ENCODE results near the gene KAT8.

The KAT8 gene

GRCh38 chr16:31129568-31130335 is 12.3 kb downstream of the KAT8 start:
- TF ChIP-seq POU2F2 (IDR thresholded peaks at IDR 0.05; ENCODE audit: low read depth, low read length) (no peak), POLR2AphosphoS5 (IDR thresholded peaks at IDR 0.05; ENCODE audit: low read depth, low read length) (no peak), PAX5 (IDR thresholded peaks at IDR 0.05; ENCODE audit: insufficient read depth, low read length, severe bottlenecking) (no peak), TAF1 (IDR thresholded peaks at IDR 0.05; ENCODE audit: low read depth, low read length) (no peak), SPI1 (IDR thresholded peaks at IDR 0.05; ENCODE audit: low read depth, low read length) (no peak)
- DNase-seq (ENCODE audit: insufficient read length, low spot score): no peak
- FAIRE-seq: no peak

- FAIRE-seq: no peak
- no peak for TF ChIP-seq POU2F2 (IDR thresholded peaks at IDR 0.05; ENCODE audit: low read depth, low read length)
- DNase-seq (ENCODE audit: insufficient read length, low spot score): no peak
These were observed 12.9 kb downstream of the KAT8 start for GRCh38 chr16:31130336-31130891.

GRCh38 chr16:31130899-31131298 is 13.4 kb downstream of the KAT8 start:
- FAIRE-seq (no peak), DNase-seq (ENCODE audit: insufficient read length, low spot score) (no peak)
- TF ChIP-seq PAX5 (IDR thresholded peaks at IDR 0.05; ENCODE audit: insufficient read depth, low read length, severe bottlenecking) (no peak), POLR2A (IDR thresholded peaks at IDR 0.05; ENCODE audit: low read depth, low read length) (no peak), POLR2AphosphoS5 (IDR thresholded peaks at IDR 0.05; ENCODE audit: low read depth, low read length) (no peak), POU2F2 (IDR thresholded peaks at IDR 0.05; ENCODE audit: low read depth, low read length) (no peak), TAF1 (IDR thresholded peaks at IDR 0.05; ENCODE audit: low read depth, low read length) (no peak), SPI1 (IDR thresholded peaks at IDR 0.05; ENCODE audit: low read depth, low read length) (no peak)

GRCh38 chr16:31131416-31131815 is 14.0 kb downstream of the KAT8 start:
- DNase-seq (ENCODE audit: insufficient read length, low spot score): no peak
- no peak for FAIRE-seq
- TF ChIP-seq POU2F2 (IDR thresholded peaks at IDR 0.05; ENCODE audit: low read depth, low read length) (no peak), POLR2AphosphoS5 (IDR thresholded peaks at IDR 0.05; ENCODE audit: low read depth, low read length) (no peak), SPI1 (IDR thresholded peaks at IDR 0.05; ENCODE audit: low read depth, low read length) (no peak), PAX5 (IDR thresholded peaks at IDR 0.05; ENCODE audit: insufficient read depth, low read length, severe bottlenecking) (no peak), POLR2A (IDR thresholded peaks at IDR 0.05; ENCODE audit: low read depth, low read length) (no peak), TAF1 (IDR thresholded peaks at IDR 0.05; ENCODE audit: low read depth, low read length) (no peak)

- no peak for FAIRE-seq
- no peak for DNase-seq (ENCODE audit: insufficient read length, low spot score)
- TF ChIP-seq POLR2A (IDR thresholded peaks at IDR 0.05; ENCODE audit: low read depth, low read length) (no peak), TAF1 (IDR thresholded peaks at IDR 0.05; ENCODE audit: low read depth, low read length) (no peak), POU2F2 (IDR thresholded peaks at IDR 0.05; ENCODE audit: low read depth, low read length) (no peak), POLR2AphosphoS5 (IDR thresholded peaks at IDR 0.05; ENCODE audit: low read depth, low read length) (no peak), SPI1 (IDR thresholded peaks at IDR 0.05; ENCODE audit: low read depth, low read length) (no peak)
These were observed 14.4 kb downstream of the KAT8 start for GRCh38 chr16:31131841-31132271.

- TF ChIP-seq TAF1 (IDR thresholded peaks at IDR 0.05; ENCODE audit: low read depth, low read length) (no peak), SPI1 (IDR thresholded peaks at IDR 0.05; ENCODE audit: low read depth, low read length) (no peak), PAX5 (IDR thresholded peaks at IDR 0.05; ENCODE audit: insufficient read depth, low read length, severe bottlenecking) (no peak), POLR2AphosphoS5 (IDR thresholded peaks at IDR 0.05; ENCODE audit: low read depth, low read length) (no peak), POU2F2 (IDR thresholded peaks at IDR 0.05; ENCODE audit: low read depth, low read length) (no peak), POLR2A (IDR thresholded peaks at IDR 0.05; ENCODE audit: low read depth, low read length) (no peak)
- FAIRE-seq (no peak), DNase-seq (ENCODE audit: insufficient read length, low spot score) (no peak)
These were observed 15.0 kb downstream of the KAT8 start for GRCh38 chr16:31132303-31132979.

- no peak for DNase-seq (ENCODE audit: insufficient read length, low spot score)
- TF ChIP-seq TAF1 (IDR thresholded peaks at IDR 0.05; ENCODE audit: low read depth, low read length): no peak
- no peak for TF ChIP-seq POU2F2 (IDR thresholded peaks at IDR 0.05; ENCODE audit: low read depth, low read length)
- TF ChIP-seq POLR2A (IDR thresholded peaks at IDR 0.05; ENCODE audit: low read depth, low read length): no peak
- no peak for TF ChIP-seq PAX5 (IDR thresholded peaks at IDR 0.05; ENCODE audit: insufficient read depth, low read length, severe bottlenecking)
- no peak for TF ChIP-seq POLR2AphosphoS5 (IDR thresholded peaks at IDR 0.05; ENCODE audit: low read depth, low read length)
- TF ChIP-seq SPI1 (IDR thresholded peaks at IDR 0.05; ENCODE audit: low read depth, low read length): no peak
- FAIRE-seq: no peak
These were observed 15.6 kb downstream of the KAT8 start for GRCh38 chr16:31133046-31133501.

GRCh38 chr16:31134091-31134571 is 16.7 kb downstream of the KAT8 start:
- DNase-seq (ENCODE audit: insufficient read length, low spot score) (no peak), FAIRE-seq (no peak)
- no peak for TF ChIP-seq POLR2A (IDR thresholded peaks at IDR 0.05; ENCODE audit: low read depth, low read length)
- TF ChIP-seq POU2F2 (IDR thresholded peaks at IDR 0.05; ENCODE audit: low read depth, low read length): no peak
- TF ChIP-seq SPI1 (IDR thresholded peaks at IDR 0.05; ENCODE audit: low read depth, low read length): no peak
- no peak for TF ChIP-seq TAF1 (IDR thresholded peaks at IDR 0.05; ENCODE audit: low read depth, low read length)
- no peak for TF ChIP-seq PAX5 (IDR thresholded peaks at IDR 0.05; ENCODE audit: insufficient read depth, low read length, severe bottlenecking)
- no peak for TF ChIP-seq POLR2AphosphoS5 (IDR thresholded peaks at IDR 0.05; ENCODE audit: low read depth, low read length)

Data from GM12891 (cell line).